Ovary (tissue), 9 donors: ENCODE results near the gene NID1. TPM values are rescaled to one million over a fixed set of nuclear protein-coding genes. Genes with fewer than 3 reads are reported as not detected.

Experiments used
- DNase-seq, 5 donors: peaks; one replicate each; pipeline ENCODE4 v3.0.0-alpha.2; 2019 to 2020
- H3K27ac ChIP-seq, 2 donors: fragments of 200-600 bp; one replicate each; pipeline versions ENCODE4 v1.5.1 to v1.8.0; 2019 to 2022
- H3K27me3 ChIP-seq: fragments of 200-600 bp; one replicate; pipeline ENCODE4 v1.8.0; 2022
- H3K36me3 ChIP-seq: fragments of 200-600 bp; sonication (generic); one replicate; pipeline ENCODE4 v1.5.1; 2019
- H3K4me1 ChIP-seq: one replicate; pipeline ENCODE4 v1.8.1; 2013; ENCODE audit warnings: mild to moderate bottlenecking, moderate library complexity; ENCODE audit not compliant: insufficient read depth
- H3K4me3 ChIP-seq: fragments of 200-600 bp; sonication (generic); one replicate; pipeline ENCODE4 v1.5.1; 2017
- H3K9me3 ChIP-seq, 2 donors: fragments of 200-600 bp in 1 of 2; sonication (generic) in 1 of 2; one replicate each; pipeline versions ENCODE4 v1.5.1 to v1.8.1; 2013 to 2019; ENCODE audit warnings: mild to moderate bottlenecking in 1 of 2, moderate library complexity in 1 of 2
- CTCF ChIP-seq, 3 donors: fragments of 450-650 bp in 2 of 3; fragments of 200-600 bp in 1 of 3; IDR thresholded peaks; one replicate each; pipeline versions ENCODE4 v1.5.1 to v1.8.0; 2016 to 2022; ENCODE audit warnings: antibody characterized with exemption in 3 of 3, mild to moderate bottlenecking in 1 of 3
- EP300 ChIP-seq: sonication (generic); formaldehyde crosslinking; IDR thresholded peaks from one replicate; pipeline ENCODE4 v1.6.1; 2017; ENCODE audit warnings: antibody characterized with exemption
- POLR2A ChIP-seq: fragments of 450-650 bp; IDR thresholded peaks from one replicate; pipeline ENCODE4 v1.6.1; 2017; ENCODE audit warnings: antibody characterized with exemption, mild to moderate bottlenecking, moderate library complexity
- WGBS, 3 donors: extraction: QIAGEN DNeasy Blood & Tissue Kit in 1 of 3; methylation state at CpG; one replicate each; pipeline versions ENCODE4 v1.1.5 to v1.1.7; 2013 to 2017; 5-methylcytosine and 5-hydroxymethylcytosine counted together
- intact Hi-C, 4 donors: fragments of 100-400 bp; cut with DNase I; formaldehyde crosslinking; loops; one replicate each; pipeline versions ENCODE4 v1.11.0 to v1.15.1; 2022 to 2023
- polyA plus RNA-seq, 2 donors: library from polyadenylated mRNA; stranded (reverse); fragments of 200-250 nt in 1 of 2; fragments of 350-450 nt in 1 of 2; fragmentation: Illumina TruSeq in 1 of 2; extraction: RNeasy Lipid Tissue Mini Kit (QIAGEN cat#74804) in 1 of 2; gene quantifications; one replicate each; pipeline ENCODE4 v1.2.3, GENCODE V29; 2013 to 2014
- total RNA-seq, 7 donors: library from RNA; depleted of rRNA in 2 of 7; stranded (reverse); fragments of >200 nt in 2 of 7; fragmentation: NEBNext Ultra II Directional in 3 of 7; extraction: Animal tissue kit (Norgen Biotek cat#: 25700) in 3 of 7; gene quantifications; one replicate each; pipeline versions ENCODE4 v1.1.0 to v1.2.4, GENCODE V29; 2016 to 2023
- donor health status: DM: no; HTN: no; CAD: no; lungs with moderate emphysema.
- donor health status: DM: no; HTN: no; CAD: no.
- donor health status: Bipolar disorder and iron deficiency.
- donor health status: DM: yes; HTN: yes; CAD: no.
- donor health status: DM: no; HTN: no; CAD: no.
- donor health status: DM: yes; HTN: yes; CAD: no.

NID1 gene
- total and polyA plus RNA-seq, 9 donors: 59.2 to 147 (median 76.4) TPM

- DNase-seq: no peak
- Histone ChIP-seq H3K4me3 (no peak overlapping the region), H3K27ac (no peak overlapping the region), H3K36me3 (no peaks in the 10 kb centered on the region), H3K4me1 (peaks cover 2% of the 10 kb centered on the region), H3K9me3 (no peaks in the 10 kb centered on the region), H3K27me3 (no peaks in the 10 kb centered on the region)
- intact Hi-C loops: no loop called here
- TF ChIP-seq CTCF (IDR thresholded peaks at IDR 0.05) (no peak), EP300 (no peak), POLR2A (no peak)
- 74 to 82% (median 76%) methylated on average over 8 of the region's 8 CpGs for WGBS, 3 donors
These were observed 131.7 kb downstream of the NID1 start for GRCh38 chr1:235933017-235933765.

GRCh38 chr1:235932090-235932510 is 132.8 kb downstream of the NID1 start:
- Histone ChIP-seq H3K9me3 (no peaks in the 10 kb centered on the region), H3K36me3 (no peaks in the 10 kb centered on the region), H3K4me3 (no peak overlapping the region), H3K27me3 (no peaks in the 10 kb centered on the region), H3K27ac (no peak overlapping the region), H3K4me1 (peaks cover 2% of the 10 kb centered on the region)
- DNase-seq: no peak
- intact Hi-C loops: no loop called here
- TF ChIP-seq CTCF (IDR thresholded peaks at IDR 0.05) (no peak), POLR2A (no peak), EP300 (no peak)
- 75 to 84% (median 80%) methylated on average over 8 of the region's 8 CpGs for WGBS, 3 donors

- Histone ChIP-seq H3K36me3 (no peaks in the 10 kb centered on the region), H3K27ac (no peak overlapping the region), H3K27me3 (no peaks in the 10 kb centered on the region), H3K4me1 (peaks cover 2% of the 10 kb centered on the region), H3K9me3 (no peaks in the 10 kb centered on the region), H3K4me3 (no peak overlapping the region)
- no peak for TF ChIP-seq POLR2A
- TF ChIP-seq CTCF (IDR thresholded peaks at IDR 0.05): no peak
- TF ChIP-seq EP300: no peak
- 24 to 49% (median 33%) methylated on average over 8 of the region's 8 CpGs for WGBS, 3 donors
- intact Hi-C loops: no loop called here
- DNase-seq: no peak
These were observed 133.6 kb downstream of the NID1 start for GRCh38 chr1:235931171-235931738.

- WGBS, 3 donors: 9 to 38% (median 21%) methylated on average over 8 of the region's 8 CpGs
- no peak for DNase-seq
- TF ChIP-seq POLR2A (no peak), CTCF (IDR thresholded peaks at IDR 0.05) (no peak), EP300 (no peak)
- no peaks in the 10 kb centered on the region for H3K36me3 ChIP-seq
- H3K4me3 ChIP-seq: no peak overlapping the region
- intact Hi-C loops: no loop called here
- H3K27ac ChIP-seq: no peak overlapping the region
- no peaks in the 10 kb centered on the region for H3K9me3 ChIP-seq
- H3K4me1 ChIP-seq: peaks cover 2% of the 10 kb centered on the region
- H3K27me3 ChIP-seq: no peaks in the 10 kb centered on the region
These were observed 134.3 kb downstream of the NID1 start for GRCh38 chr1:235930543-235930942.
